ENCODE results near the gene OPHN1. TPM values are rescaled to one million over a fixed set of nuclear protein-coding genes. Genes with fewer than 3 reads are reported as not detected.

The OPHN1 gene
- polyA plus RNA-seq, 1 donor from 2014 or later = 7.6 TPM

GRCh38 chrX:68287419-68287818 lies 145.9 kb downstream of the OPHN1 start:
- Histone ChIP-seq H4K20me1 (ENCODE audit: insufficient read depth) (no peaks in the 10 kb centered on the region), H3K36me3 (ENCODE audit: insufficient read depth, low read length) (no peaks in the 10 kb centered on the region), H3K27me3 (ENCODE audit: insufficient read depth, low read depth, low read length) (no peaks in the 10 kb centered on the region), H2AFZ (ENCODE audit: low read depth, low read length) (no peak overlapping the region), H3K4me2 (ENCODE audit: low read length) (no peak overlapping the region), H3K9me2 (ENCODE audit: insufficient read depth, low read length) (no peaks in the 10 kb centered on the region), H3K27ac (ENCODE audit: low read length) (no peak overlapping the region), H3K9ac (ENCODE audit: low read length) (no peak overlapping the region), H3K9me3 (ENCODE audit: low read length) (no peaks in the 10 kb centered on the region), H3K79me2 (replicated peaks; ENCODE audit: insufficient read depth, low read length) (no peaks in the 10 kb centered on the region), H3F3A (ENCODE audit: insufficient read depth, low read length, poor library complexity, severe bottlenecking) (no peaks in the 10 kb centered on the region), H3K4me3 (ENCODE audit: low read length) (no peak overlapping the region)
- no peak for TF ChIP-seq TAF1 (IDR thresholded peaks at IDR 0.05; ENCODE audit: low read depth)
- no peak for TF ChIP-seq SMC3 (conservative IDR thresholded peaks at IDR 0.05; ENCODE audit: poor library complexity)
- no peak for TF ChIP-seq POLR2AphosphoS5 (IDR thresholded peaks at IDR 0.05)
- no peak for TF ChIP-seq CTCF (IDR thresholded peaks at IDR 0.05; ENCODE audit: poor library complexity, severe bottlenecking)
- no peak for TF ChIP-seq EP300 (conservative IDR thresholded peaks at IDR 0.05; ENCODE audit: poor library complexity, severe bottlenecking)
- TF ChIP-seq EZH2 (IDR thresholded peaks at IDR 0.05; ENCODE audit: borderline replicate concordance, insufficient read depth, low read length, poor library complexity, severe bottlenecking) = no peak
- no peak for TF ChIP-seq MXI1 (conservative IDR thresholded peaks at IDR 0.05; ENCODE audit: poor library complexity, severe bottlenecking)
- TF ChIP-seq RAD21 (conservative IDR thresholded peaks at IDR 0.05) = no peak
- no peak for TF ChIP-seq REST (IDR thresholded peaks at IDR 0.05; ENCODE audit: borderline replicate concordance)

GRCh38 chrX:68286980-68287379 lies 146.3 kb downstream of the OPHN1 start:
- Histone ChIP-seq H3K27ac (ENCODE audit: low read length) (no peak overlapping the region), H3K4me3 (ENCODE audit: low read length) (no peak overlapping the region), H3K4me2 (ENCODE audit: low read length) (no peak overlapping the region), H3F3A (ENCODE audit: insufficient read depth, low read length, poor library complexity, severe bottlenecking) (no peaks in the 10 kb centered on the region), H3K79me2 (replicated peaks; ENCODE audit: insufficient read depth, low read length) (no peaks in the 10 kb centered on the region), H4K20me1 (ENCODE audit: insufficient read depth) (no peaks in the 10 kb centered on the region), H3K9me2 (ENCODE audit: insufficient read depth, low read length) (no peaks in the 10 kb centered on the region), H3K9ac (ENCODE audit: low read length) (no peak overlapping the region), H3K9me3 (ENCODE audit: low read length) (no peaks in the 10 kb centered on the region), H3K27me3 (ENCODE audit: insufficient read depth, low read depth, low read length) (no peaks in the 10 kb centered on the region), H2AFZ (ENCODE audit: low read depth, low read length) (no peak overlapping the region), H3K36me3 (ENCODE audit: insufficient read depth, low read length) (no peaks in the 10 kb centered on the region)
- TF ChIP-seq CTCF (IDR thresholded peaks at IDR 0.05; ENCODE audit: poor library complexity, severe bottlenecking) (no peak), MXI1 (conservative IDR thresholded peaks at IDR 0.05; ENCODE audit: poor library complexity, severe bottlenecking) (no peak), POLR2AphosphoS5 (IDR thresholded peaks at IDR 0.05) (no peak), TAF1 (IDR thresholded peaks at IDR 0.05; ENCODE audit: low read depth) (no peak), EP300 (conservative IDR thresholded peaks at IDR 0.05; ENCODE audit: poor library complexity, severe bottlenecking) (no peak), EZH2 (IDR thresholded peaks at IDR 0.05; ENCODE audit: borderline replicate concordance, insufficient read depth, low read length, poor library complexity, severe bottlenecking) (no peak), SMC3 (conservative IDR thresholded peaks at IDR 0.05; ENCODE audit: poor library complexity) (no peak), RAD21 (conservative IDR thresholded peaks at IDR 0.05) (no peak), REST (IDR thresholded peaks at IDR 0.05; ENCODE audit: borderline replicate concordance) (no peak)
